ENCODE results near the gene EYS. TPM values are rescaled to one million over a fixed set of nuclear protein-coding genes. Genes with fewer than 3 reads are reported as not detected.

EYS gene
- total and polyA plus RNA-seq, 2 donors from 2014 or later, result not detected

DNA sequence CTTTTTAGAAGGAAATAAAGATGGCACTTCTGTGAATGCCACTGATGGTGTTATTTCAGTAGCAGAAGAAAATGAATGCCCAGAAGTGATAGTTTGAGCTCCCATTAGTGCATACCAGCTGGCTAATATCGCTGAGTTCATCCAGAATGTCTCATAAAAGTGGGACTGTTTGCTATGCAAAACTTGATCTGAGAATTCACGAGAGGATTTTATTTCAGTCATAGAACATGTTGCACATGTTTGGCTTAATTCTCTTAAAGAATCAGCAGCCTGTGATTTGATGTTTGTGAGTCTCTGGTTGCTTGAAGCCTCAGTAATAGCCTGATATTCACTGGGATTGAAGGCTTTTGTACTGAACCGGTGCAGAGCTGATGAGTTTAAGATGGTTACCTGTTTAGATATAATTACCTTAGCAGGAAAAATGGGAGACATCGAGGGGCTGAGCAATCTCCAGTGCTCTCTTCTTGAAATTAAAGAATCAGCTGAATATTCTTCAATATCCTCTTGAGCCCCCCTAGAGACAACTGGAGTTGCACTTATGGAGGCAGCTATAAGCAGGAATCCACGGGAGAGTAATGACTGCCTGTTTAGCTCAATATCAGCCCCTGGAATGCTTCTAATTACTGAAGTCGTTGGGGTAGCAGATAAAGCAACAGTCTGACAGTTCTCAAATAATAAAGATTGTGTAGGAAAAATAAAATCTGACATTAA lies 1115.9 kb downstream of the EYS start:
- Histone ChIP-seq H3K9me3 (ENCODE audit: control insufficient read depth in 2 of 3, insufficient read depth in 1 of 3, low read length in 3 of 3) (no peaks in the 10 kb centered on the region), H3K4me3 (ENCODE audit: low read length in 3 of 3) (no peak overlapping the region), H3K9ac (ENCODE audit: low read length in 3 of 3) (no peak overlapping the region), H3K27me3 (ENCODE audit: control insufficient read depth, insufficient read depth, low read length) (no peaks in the 10 kb centered on the region), H3K4me1 (ENCODE audit: control insufficient read depth in 2 of 3, insufficient read depth in 2 of 3, low read depth in 1 of 3, low read length in 3 of 3) (no peaks in the 10 kb centered on the region), H3K36me3 (ENCODE audit: control insufficient read depth in 2 of 3, insufficient read depth in 3 of 3, low read length in 3 of 3) (no peaks in the 10 kb centered on the region), H3K27ac (ENCODE audit: low read depth in 2 of 2, low read length in 2 of 2) (no peak overlapping the region)
- TF ChIP-seq, protein P1, sequence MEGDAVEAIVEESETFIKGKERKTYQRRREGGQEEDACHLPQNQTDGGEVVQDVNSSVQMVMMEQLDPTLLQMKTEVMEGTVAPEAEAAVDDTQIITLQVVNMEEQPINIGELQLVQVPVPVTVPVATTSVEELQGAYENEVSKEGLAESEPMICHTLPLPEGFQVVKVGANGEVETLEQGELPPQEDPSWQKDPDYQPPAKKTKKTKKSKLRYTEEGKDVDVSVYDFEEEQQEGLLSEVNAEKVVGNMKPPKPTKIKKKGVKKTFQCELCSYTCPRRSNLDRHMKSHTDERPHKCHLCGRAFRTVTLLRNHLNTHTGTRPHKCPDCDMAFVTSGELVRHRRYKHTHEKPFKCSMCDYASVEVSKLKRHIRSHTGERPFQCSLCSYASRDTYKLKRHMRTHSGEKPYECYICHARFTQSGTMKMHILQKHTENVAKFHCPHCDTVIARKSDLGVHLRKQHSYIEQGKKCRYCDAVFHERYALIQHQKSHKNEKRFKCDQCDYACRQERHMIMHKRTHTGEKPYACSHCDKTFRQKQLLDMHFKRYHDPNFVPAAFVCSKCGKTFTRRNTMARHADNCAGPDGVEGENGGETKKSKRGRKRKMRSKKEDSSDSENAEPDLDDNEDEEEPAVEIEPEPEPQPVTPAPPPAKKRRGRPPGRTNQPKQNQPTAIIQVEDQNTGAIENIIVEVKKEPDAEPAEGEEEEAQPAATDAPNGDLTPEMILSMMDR (IDR thresholded peaks at IDR 0.05; ENCODE audit: borderline replicate concordance, extremely low read depth, insufficient read depth), result no peak
- intact Hi-C loops (cut with DNase I), result no loop called here
- DNase-seq (no peak), FAIRE-seq (no peak)

DNA sequence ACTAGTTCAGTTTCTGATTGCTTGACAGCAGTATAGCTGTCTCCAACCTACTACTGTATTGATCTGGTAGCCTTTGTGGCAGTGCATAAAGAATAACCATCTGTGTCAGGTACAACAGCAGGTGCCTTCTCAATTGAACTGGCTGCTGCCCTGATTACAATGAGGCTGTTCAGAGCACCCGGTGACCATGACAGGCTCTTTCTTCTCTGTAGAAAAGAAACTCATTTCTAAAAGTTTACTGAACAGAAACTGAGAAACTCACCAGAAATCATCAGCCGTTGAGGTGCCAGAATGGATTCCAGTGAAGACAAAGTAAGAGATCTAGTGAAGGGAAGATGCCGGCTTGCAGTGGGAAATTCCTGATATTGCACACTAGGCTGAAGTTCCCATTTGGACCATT lies 1117.1 kb downstream of the EYS start:
- Histone ChIP-seq H3K27ac (ENCODE audit: low read depth in 2 of 2, low read length in 2 of 2) (no peak overlapping the region), H3K4me1 (ENCODE audit: control insufficient read depth in 2 of 3, insufficient read depth in 2 of 3, low read depth in 1 of 3, low read length in 3 of 3) (no peaks in the 10 kb centered on the region), H3K9me3 (ENCODE audit: control insufficient read depth in 2 of 3, insufficient read depth in 1 of 3, low read length in 3 of 3) (no peaks in the 10 kb centered on the region), H3K36me3 (ENCODE audit: control insufficient read depth in 2 of 3, insufficient read depth in 3 of 3, low read length in 3 of 3) (no peaks in the 10 kb centered on the region), H3K9ac (ENCODE audit: low read length in 3 of 3) (no peak overlapping the region), H3K4me3 (ENCODE audit: low read length in 3 of 3) (no peak overlapping the region), H3K27me3 (ENCODE audit: control insufficient read depth, insufficient read depth, low read length) (no peaks in the 10 kb centered on the region)
- FAIRE-seq (no peak), DNase-seq (no peak)
- TF ChIP-seq, protein P1 (IDR thresholded peaks at IDR 0.05; ENCODE audit: borderline replicate concordance, extremely low read depth, insufficient read depth), result no peak
- intact Hi-C loops (cut with DNase I), result no loop called here

DNA sequence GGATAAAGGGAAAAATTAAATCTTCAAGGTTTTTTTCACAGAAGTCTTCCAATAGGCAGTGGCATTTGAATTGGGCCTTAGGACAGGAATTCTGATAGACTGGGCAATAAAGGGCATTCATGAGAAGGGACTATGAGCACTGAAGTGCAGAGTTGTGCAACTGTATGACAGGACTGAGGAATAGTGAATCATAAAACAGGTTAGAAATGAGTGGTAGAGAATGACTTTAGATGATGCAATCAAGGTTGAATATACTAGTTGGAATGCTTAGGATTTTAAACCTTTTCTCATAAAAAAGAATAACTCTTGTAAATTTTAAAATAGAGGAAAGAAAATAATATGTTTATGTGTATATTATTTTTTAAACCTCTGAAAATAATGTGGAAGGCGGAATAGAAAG lies 1126.7 kb downstream of the EYS start:
- intact Hi-C loops (cut with DNase I), result no loop called here
- FAIRE-seq, result no peak
- TF ChIP-seq, protein P1 (IDR thresholded peaks at IDR 0.05; ENCODE audit: borderline replicate concordance, extremely low read depth, insufficient read depth), result no peak
- H3K27me3 ChIP-seq (ENCODE audit: control insufficient read depth, insufficient read depth, low read length), result no peaks in the 10 kb centered on the region
- H3K36me3 ChIP-seq (ENCODE audit: control insufficient read depth in 2 of 3, insufficient read depth in 3 of 3, low read length in 3 of 3), result no peaks in the 10 kb centered on the region
- no peak overlapping the region for H3K4me3 ChIP-seq (ENCODE audit: low read length in 3 of 3)
- DNase-seq, result no peak
- no peaks in the 10 kb centered on the region for H3K9me3 ChIP-seq (ENCODE audit: control insufficient read depth in 2 of 3, insufficient read depth in 1 of 3, low read length in 3 of 3)
- H3K4me1 ChIP-seq (ENCODE audit: control insufficient read depth in 2 of 3, insufficient read depth in 2 of 3, low read depth in 1 of 3, low read length in 3 of 3), result no peaks in the 10 kb centered on the region
- no peak overlapping the region for H3K9ac ChIP-seq (ENCODE audit: low read length in 3 of 3)
- H3K27ac ChIP-seq (ENCODE audit: low read depth in 2 of 2, low read length in 2 of 2), result no peak overlapping the region

Measured in kidney (tissue), 14 donors.